Activated T-cell treated with anti-CD3 and anti-CD28 coated beads for 1 hour (primary cell): ENCODE measurements around the gene LYPD3.

Experiments
- DNase-seq: peaks from one replicate; pipeline ENCODE4 v3.0.0-alpha.2; 2020; ENCODE audit warnings: low read depth

Gene LYPD3

GRCh38 chr19:43430976-43431375, 34.4 kb downstream of the LYPD3 start:
- DNase-seq = no peak

GRCh38 chr19:43430142-43430710, 35.2 kb downstream of the LYPD3 start:
- no peak for DNase-seq

GRCh38 chr19:43429395-43429794, 36.0 kb downstream of the LYPD3 start:
- DNase-seq = no peak

DNA sequence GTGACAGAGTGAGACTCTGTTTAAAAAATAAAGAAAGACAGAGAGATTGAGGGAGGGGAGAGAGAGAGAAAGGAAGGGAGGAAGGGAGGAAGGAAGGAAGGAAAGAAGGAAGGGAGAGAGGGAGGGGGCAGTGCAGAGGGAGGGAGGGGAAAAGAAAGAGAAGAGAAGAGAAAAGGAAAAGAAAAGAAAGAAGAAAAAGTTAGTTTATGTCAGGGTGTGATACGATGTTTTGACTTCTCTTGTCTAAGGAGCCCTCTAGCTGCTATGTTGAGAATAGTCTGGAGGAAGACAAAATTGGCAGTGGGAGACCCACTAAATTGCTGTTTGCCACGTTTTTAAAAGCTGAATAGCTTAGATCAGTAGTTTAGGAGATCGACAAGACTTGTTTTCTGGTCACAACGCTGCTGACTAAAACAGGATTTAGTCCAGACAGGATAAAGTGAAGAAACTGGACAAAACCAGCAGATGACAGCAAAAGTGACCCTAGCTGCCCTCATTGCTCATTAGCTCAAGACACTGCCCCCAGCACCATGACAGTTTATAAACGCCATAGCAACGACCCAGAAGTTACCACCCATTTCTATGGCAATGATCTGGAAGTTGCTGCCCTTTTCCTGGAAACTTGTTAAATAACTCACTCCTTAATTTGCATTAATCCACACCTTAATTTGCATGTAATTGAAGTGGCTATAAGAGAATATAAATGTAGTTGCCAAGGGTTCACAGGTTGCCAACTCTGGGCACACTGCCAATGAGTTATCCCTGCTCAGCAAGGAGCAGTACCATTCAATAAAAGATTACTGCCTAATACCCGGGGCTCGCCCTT, 39.6 kb downstream of the LYPD3 start:
- DNase-seq = no peak

- no peak for DNase-seq
Observed at GRCh38 chr19:43423779-43424178, 41.6 kb downstream of the LYPD3 start.

DNA sequence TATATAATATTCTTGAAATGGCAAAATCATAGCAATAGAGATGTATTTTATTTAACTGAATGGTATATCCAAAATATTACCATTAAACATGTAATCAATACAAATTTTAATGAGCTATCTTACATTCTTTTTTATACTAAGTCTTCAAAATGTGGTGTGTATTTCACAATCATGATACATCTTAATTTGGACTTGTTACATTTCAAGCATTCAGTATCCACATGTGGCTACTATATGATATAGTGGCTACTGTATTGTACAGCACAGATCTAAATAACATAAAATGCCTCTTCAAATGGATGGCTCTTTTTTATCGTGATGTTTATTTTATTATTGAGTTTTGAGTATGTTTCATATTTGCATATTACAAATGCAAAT, 42.7 kb downstream of the LYPD3 start:
- DNase-seq = no peak

- no peak for DNase-seq
Observed at GRCh38 chr19:43422000-43422688, 43.3 kb downstream of the LYPD3 start.

DNA sequence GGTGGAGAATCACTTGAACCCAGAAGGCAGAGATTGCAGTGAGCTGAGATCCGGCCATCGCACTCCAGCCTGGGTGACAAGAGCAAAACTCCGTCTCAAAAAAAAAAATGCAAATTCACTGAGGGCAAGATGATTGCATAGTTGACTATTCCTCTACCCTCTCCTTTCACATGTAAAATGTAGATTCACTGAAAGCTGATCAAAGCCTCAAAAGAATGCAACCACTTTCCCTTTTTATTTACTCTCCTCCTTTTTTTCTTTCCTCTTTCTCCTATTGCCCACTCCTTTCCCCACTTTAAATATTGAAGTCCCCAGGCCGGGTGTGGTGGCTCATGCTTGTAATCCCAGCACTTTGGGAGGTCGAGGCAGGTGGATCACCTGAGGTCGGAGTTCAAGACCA, 44.5 kb downstream of the LYPD3 start:
- no peak for DNase-seq

DNA sequence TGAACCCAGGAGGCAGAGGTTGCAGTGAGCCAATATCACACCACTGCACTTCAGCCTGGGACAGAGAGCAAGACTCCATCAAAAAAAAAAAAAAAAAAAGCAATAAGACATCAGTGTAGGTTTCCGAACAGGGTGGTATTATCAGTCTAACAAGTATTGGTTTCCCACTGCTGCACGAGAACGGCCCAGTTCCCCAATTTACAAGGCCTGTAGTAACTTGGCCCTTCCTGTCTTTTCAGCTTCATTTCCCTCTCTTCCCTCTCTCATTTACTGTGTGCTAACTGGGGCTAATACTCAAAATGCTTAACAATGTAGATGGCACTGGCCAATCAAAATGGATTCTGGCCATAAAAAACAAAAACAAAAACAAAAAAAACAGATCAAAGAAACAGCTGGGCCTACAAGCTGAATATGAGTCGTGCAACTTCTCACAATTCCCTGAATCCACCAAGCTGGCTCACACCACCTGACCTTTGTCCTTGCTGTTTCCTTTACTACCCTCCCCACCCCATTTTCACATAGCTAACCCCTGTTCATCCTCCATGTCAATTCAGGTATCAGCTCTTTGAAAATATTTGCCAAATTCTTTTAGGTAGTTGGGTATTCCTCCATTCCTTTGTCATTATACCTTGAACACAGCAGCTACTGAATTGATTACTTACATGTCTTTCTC, 48.3 kb downstream of the LYPD3 start:
- DNase-seq = no peak

GRCh38 chr19:43414554-43414953, 50.9 kb downstream of the LYPD3 start, which contains the start of gene TEX101:
TSS of gene TEX101 (plus strand) at chr19:43414890. CDS start at chr19:43415920, 1,030 bp downstream.
- no peak for DNase-seq

DNA sequence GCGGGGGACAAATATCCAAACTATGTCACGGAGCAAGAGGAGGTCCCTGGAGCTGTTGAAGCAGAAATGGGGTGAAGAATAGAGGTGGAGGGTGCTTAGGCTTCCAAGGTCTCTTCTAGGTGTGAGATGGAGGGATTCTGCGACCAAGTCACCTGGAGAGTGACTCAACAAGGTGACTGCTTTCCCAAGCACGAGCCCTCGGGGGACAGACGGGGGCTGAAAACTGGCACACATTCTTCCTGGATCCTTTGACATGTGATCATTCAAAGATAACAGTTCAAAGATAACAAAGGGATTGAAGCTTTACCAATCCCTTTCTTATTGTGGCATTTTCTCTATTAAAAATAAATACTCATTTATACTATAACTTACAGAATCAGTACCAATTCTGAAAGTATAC, 53.0 kb downstream of the LYPD3 start:
- no peak for DNase-seq
